ENCODE results near the gene CIT.

Gene CIT

DNA sequence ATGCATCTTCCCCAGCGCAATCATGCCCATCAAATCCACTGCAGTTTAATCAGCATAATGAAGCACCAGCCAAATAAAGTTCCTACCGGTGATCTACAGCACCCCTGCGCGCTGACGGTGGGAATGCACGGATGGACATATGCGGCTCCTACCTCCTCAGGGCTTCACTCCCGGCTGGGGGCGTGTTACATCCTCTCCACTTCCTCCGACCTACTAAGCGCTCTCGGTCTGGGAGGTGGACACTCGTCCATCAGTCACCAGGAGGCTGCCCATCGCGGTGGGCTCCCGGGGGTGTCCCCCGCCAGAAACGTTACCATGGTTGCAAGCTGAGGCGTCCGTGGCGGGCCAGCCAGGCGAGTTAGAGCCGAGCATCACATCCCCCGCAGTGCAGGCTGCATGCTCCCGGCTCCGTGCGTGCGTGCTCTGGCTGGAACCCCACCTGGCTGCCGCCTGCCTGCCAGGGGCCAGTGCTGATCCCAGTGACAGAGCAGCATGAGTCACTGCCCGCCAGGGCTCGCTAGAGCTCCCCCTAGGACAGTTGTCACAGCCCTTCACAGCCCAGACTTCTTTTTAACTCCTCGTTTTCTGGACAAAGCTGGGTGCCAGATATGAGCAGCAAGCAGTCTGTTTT, 73.0 kb downstream of the CIT start:
- DNase-seq (ENCODE audit: low read depth), result no peak

DNA sequence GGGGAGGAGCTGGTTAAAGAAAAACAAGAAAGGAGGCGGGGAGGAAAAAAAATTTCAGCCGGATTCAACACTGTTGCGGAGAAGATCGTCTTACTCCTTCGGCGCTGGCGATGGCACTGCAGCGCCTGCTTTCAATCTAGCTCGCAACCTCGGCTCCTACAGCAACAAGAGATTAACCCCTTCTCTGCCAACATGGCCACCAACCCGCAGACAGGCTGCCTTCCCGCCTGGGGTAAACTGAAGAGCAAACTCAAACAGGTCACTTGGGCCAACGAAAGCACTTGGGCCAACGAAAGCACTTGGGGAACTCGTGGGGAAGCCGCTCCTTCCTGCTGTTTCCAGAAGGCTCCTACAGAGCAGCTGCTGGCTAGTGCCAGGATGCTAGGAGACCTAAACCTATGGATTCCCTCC, 73.7 kb downstream of the CIT start:
- DNase-seq (ENCODE audit: low read depth), result no peak

DNA sequence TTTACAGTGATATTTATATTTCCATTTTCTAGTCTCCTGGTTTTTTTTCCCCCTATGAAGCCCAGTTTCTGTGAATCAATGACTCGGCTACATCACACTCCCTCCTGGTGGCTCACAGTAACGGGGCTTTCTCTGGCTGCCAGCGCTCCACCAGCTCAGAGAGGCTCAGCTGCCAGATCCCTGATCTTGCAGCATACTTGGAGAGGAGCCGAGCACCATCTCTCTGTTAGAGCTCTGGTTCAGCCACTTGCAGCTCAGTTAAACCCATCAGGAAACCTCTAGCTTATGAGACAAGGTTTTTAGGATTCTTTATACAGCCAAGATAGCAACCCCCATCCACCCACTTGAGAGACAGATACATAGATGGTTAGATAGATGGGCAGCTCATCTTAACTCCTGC, 74.6 kb downstream of the CIT start:
- DNase-seq (ENCODE audit: low read depth), result no peak

DNA sequence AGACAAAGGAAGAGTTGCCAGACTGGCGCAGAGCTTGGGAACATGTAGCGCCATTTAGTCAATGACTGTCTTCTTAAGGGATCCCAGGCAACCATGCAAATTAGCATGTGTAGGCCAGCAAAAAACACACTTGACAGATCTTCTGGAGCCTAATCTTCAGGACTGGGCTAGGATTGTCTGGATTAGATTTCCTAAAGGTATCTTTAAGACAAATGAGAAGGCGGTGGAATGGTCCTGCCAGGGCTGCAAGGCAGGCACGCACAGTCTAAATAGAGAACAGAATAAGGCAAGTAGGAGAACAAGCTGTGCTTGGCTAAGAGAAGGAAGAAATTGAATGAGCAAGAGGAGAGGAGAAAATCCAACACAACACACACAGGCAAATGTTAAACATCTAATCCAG, 80.0 kb downstream of the CIT start:
- DNase-seq (ENCODE audit: low read depth), result no peak

DNA sequence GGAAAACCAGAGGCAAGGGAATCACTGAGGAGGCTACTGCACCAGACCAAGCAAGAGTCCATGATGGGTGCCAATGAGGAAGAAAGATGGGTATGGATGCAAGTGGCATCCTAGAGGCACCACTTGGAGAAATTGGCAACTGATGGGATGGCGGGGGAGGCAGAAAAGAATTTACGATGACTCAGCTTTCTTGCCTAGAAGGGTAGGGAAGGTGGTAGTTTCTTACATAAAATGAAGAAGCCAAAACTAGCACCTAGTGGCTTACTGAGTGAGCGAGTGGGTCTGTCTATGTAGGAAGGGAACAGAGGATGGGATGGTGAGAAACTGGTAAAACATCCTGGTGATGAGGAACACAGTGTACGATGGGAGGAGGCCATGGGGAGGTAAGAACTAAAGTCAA, 80.8 kb downstream of the CIT start:
- DNase-seq (ENCODE audit: low read depth), result no peak

DNA sequence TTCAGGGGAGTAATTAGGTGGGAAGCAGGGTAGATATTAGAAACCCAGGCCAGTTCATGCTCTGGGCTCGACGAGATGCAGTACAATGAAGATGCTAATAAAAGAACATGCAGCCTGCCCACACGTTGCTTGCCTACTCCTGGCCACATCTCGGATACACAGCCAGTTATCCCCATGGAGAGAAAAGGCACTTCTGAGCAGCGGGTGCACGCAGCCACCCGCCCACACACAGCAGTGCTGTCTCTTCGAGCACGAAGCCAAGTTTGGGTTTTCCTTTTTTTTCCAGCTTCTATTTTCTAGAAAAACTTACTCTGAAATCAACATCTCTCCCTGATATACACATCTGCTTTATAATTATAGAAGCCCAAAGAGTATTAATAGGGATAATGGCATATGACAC, 85.7 kb downstream of the CIT start:
- no peak for DNase-seq (ENCODE audit: low read depth)

DNA sequence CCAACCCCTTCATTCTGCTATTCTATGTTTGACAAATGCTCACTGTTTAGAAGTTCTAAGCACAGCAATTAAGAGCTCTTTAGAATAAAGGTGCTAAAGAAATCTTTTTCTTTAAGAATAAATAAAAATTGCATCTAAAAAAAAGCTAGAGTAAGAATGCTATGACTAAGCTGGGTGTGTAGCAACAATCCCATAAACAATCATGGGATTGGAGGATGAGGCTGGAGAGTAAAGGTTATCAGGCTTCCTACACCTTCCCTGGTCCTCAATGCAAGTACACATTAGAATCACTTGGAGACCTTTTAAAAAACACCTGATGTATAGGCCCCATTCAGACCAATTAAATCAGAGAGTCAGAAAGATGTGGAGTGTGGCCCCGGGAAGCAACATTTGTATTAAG, 88.3 kb downstream of the CIT start:
- no peak for DNase-seq (ENCODE audit: low read depth)

DNA sequence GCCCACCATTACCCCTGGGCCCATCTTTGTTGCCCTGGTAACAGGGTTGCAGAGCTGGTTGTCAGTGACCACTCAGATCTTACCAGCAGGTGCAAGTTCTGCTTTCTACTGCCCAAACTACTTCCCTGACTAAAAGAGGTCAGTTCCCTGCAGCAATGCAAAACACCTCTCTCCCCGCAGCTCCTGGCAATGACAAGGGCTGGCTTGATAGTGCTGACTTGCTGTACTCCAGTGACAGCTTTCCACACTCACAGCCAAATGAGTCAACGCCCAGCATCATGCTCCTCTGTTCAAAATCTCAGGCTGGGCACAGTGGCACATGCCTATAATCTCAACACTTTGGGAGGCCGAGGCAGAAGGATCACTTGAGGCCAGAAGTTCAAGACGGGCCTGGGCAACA, 90.6 kb downstream of the CIT start:
- no peak for DNase-seq (ENCODE audit: low read depth)

DNA sequence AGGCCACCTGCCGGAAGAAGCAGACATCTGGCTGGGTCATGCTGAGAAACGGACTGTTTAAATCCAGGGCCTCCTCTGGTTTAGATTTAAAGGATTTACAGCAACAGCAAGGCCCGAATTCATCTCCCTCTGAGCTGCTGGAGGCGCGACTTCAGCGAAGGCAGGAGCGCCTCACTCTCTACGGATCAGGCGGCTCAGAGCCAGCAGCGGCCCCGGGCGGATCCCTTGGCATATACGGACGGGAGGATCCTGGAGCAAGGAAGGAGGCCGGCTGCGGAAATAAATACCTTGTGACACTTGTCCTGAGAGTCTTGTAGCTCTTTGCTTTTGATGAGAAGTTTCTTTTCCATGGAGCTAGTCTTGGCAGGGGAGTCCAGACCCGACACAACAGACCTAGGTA, 92.4 kb downstream of the CIT start:
- DNase-seq (ENCODE audit: low read depth), result no peak

DNA sequence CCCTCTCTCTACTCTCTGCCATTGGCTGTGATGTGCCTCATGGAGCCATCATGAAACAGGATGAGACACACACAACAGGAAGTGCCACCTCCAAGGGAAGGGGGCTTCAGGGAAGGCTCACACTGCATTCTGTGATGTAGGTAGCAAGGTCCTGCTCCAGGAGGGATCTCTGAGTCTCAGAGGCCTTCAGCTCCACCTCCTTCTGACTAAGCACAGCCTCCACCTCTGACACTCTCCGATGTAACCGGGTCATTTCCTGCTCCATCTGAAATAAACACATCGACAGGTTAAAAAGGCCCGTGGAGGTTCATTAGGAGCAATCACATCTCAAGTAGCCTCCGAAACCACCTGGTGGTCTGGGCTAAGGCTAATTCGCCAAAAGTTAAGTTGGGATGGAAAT, 93.3 kb downstream of the CIT start:
- DNase-seq (ENCODE audit: low read depth), result no peak

DNA sequence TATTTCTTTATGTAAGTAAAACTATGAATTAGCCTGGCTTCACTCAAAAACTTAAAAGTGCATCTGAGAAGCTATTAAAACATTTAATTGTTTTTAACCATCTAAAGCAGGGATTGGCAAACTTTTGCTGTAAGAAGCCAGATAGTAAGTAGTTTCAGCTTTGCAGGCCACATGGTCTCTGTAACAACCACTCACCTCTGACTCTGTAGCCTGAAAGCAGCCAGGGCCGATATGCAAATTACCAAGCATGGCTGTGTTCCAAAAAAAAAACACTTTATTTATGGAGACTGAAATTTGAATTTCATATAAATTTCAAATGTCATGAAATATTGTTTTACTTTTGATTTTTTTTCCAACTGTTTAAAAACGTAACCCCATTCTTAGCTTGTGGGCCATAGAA, 95.3 kb downstream of the CIT start:
- DNase-seq (ENCODE audit: low read depth), result no peak

DNA sequence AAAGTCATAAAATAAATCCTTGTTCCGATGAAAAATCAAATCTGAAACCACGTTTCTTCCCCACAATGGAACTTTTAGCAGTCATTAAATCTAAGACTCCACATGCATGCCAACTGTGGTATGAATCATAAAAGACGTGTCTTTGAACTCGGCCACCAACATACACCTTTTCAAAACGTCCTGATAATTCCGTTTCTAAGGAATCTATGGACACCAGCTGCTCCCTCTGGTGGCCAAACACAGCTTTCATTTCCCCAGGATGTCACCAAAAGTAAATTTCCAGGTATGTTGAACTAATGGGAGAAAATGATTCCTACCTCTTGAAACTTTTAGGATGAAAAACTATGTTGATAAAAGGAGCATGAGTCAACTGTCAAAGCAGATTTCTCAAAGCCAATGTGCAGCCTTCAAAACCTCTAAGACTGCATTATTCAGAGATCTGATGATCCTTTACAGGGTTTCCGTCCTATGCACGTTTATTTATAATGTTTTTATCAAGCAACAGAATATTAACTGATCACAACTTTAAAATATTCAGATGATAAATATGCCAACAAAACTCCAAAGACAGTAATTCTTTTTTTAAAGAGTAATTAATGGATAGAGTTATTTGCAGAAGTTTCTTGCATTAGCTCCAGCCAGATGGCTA, 96.2 kb downstream of the CIT start:
- no peak for DNase-seq (ENCODE audit: low read depth)

DNA sequence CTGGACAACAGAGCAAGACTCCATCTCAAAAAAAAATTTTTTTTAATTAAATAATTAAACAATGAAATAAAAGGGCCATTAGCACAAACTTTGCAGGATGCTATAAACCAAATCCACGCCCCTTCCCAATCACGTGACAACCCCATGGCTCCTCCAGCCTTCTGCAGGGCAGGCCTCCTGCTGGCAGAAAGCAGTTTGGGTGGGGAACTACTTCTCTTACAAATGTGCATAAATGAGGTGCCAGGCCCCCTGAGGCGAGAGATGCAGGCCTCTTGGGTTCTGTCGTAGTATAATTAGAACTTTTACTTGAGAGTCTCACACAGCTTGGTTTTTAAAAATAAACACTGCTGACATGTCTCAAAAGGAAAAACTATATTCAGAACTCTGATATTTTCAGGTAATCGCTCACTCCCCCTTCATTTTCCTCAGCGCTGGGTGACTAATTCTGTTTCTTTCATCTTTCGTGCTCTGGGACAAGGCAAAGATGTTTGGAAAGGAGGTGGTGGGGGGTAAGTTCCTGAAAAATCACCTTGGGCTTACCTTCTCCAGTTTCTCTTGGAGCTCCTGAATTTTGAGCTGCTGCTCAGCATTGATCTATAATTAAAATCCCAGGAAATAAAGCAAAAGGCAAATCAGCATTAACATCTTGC, 101.7 kb downstream of the CIT start:
- no peak for DNase-seq (ENCODE audit: low read depth)

DNA sequence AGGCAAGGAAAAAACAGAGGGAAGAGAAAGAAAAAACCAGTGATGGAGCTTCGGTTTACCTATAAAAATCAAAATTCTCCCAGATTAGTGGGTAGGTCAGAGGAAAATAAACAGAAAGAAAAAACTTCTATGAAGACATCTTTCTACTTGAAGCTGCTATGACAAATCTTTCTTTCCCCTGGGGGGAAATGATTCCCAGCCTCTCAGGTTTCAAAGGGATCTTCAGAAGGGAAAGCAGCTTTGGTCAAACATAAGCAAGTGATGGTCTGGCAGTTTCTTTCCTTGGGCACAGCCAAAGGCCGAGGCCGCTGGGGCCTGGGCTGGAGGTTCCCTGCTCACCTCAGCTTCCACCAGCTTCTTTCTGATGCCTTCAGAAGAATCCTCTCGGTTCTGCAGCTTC, 104.7 kb downstream of the CIT start:
- no peak for DNase-seq (ENCODE audit: low read depth)

DNA sequence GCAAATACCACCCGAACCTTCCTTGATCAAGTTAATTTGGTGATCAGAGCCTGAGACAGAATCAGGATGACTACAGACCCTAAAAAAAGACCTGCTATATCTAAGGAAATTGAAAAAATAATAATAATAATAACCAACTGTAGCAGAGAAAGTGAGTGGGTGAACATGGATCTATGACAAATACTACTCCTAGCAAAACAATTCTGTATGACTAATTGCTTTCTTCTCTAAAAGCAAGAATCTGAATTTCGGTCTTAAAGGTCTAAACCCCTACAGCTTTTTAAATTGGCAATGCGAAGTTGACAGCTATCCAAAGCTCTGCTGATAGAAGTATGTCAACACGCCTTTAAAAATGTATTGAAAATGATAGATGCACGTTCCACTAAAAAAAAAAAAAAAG, 107.0 kb downstream of the CIT start:
- no peak for DNase-seq (ENCODE audit: low read depth)

DNA sequence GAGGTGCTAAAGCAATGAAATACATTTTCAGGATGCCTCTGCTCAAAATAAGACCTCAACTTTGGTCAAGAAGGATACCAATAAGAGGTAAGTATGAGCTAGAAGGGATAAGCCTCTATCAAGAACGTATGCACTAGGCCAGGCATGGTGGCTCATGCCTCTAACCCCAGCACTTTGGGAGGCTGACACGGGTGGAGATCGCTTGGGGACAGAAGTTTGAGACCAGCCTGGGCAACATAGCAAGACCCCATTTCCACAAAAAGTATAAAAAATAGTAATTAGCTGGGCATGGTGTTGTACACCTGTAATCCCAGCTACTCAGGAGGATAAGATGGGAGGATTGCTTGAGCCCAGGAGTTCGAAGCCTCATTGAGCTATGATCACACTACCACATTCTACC, 114.5 kb downstream of the CIT start:
- no peak for DNase-seq (ENCODE audit: low read depth)

DNA sequence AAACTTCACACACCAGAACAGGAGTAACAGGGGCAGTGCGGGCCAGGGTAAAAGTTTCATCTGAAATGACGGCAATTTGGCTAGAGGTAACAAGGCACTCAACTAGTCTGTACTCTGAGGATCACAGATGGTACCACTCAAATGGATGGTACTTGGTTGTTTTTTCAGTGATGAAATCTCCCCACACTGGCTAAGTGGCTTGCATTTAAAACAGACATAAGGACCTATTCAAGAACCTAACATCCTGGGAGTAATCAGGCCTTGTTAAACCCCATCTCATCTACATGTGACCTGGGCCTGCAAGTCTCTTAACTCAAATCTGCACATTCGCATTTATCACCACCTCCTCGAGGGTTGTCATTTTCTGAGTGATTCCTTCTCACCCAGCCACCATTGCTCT, 118.4 kb downstream of the CIT start:
- no peak for DNase-seq (ENCODE audit: low read depth)

DNA sequence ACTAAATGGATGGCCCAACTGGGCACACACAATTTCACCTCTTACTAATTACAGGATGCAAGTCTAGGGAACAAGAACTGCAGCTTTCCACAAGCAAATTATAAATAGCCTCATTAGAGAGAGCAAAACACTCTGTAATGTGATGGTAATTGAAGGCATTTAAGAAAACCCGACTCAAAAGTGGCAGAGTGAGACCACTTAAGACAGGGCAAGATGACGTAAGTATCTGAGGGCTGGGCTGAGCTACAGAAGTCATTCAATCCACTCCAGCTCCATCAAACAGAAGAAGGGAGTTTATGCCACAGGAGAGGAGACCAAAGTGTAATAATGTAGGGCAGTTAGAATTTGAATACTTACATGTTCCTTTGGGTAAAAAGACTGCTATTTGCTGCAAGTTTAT, 118.9 kb downstream of the CIT start:
- no peak for DNase-seq (ENCODE audit: low read depth)

DNA sequence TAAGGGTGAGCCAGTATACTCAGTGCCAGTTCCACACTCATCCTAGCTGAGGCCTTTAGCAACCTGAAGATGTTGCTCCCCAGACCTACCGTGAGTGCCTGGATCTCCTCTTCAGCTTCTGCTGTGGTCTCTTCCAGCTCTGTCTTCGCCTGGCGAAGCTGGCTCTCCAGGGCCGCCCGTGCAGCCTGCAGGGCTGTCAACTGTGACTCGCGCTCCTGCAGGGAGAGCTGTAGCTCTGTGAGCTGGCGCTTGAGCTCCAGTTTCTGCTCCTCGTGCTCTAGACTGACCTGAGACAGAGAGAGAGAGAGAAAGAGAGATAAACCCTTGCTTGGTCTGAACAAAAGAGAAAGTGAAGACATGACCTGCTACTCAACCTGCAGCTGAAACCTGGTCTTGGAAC, 125.2 kb downstream of the CIT start:
- DNase-seq (ENCODE audit: low read depth), result no peak

DNA sequence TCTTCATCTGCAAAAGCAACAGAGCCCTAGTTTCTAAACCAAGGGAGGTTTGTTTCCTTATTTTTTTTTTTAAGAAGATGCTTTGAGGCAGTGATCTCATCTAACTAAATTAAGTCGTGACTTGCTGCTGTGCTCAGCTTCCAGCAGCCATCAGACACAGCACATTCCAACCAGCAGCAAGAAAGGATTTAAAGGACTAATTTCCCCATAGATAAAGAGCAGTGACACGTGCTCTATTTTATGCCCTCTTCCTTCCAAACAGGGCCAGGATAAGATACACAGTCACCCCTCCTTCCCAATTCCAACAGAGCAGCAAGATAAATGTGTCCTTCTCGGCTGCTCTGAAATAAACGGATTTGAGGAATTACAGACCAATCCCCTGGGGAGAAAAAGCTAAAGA, 127.5 kb downstream of the CIT start:
- no peak for DNase-seq (ENCODE audit: low read depth)

DNA sequence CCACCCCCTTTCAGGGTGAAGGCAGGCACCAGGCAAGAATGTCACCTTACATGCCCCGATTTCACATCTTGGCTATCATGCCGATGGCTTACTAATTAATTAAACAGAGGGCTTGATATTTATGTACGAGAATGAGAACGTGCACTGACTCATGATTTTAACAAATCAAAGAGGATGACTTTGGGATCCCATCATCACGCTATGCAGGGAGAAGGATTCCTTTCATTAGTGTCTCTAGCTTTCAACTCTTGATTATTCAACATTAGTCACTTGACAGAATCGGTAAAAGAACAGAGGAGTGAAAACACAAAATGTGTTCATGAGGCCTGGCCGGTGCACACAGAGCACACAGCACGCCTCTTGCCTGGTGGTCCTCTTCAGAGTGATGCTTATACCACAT, 128.6 kb downstream of the CIT start:
- DNase-seq (ENCODE audit: low read depth), result no peak

DNA sequence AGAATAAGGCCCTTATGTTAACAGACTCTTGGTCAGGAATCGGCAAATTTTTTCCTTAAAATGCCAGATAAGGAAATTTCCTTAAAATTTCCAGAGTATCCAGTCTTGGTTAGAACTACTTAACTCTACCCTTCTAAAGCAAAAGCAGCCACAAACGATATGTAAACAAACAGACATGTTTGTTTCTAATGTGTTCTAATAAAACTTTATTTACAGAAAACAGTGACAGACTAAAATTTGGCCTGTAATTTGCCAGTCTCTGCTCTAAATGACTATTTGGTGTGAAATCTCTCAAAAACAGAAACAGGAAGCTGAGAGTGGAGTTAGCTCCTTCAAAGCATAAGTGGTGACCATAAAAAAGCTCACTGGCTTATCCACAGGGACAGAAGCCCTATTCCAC, 131.0 kb downstream of the CIT start:
- DNase-seq (ENCODE audit: low read depth), result no peak

DNA sequence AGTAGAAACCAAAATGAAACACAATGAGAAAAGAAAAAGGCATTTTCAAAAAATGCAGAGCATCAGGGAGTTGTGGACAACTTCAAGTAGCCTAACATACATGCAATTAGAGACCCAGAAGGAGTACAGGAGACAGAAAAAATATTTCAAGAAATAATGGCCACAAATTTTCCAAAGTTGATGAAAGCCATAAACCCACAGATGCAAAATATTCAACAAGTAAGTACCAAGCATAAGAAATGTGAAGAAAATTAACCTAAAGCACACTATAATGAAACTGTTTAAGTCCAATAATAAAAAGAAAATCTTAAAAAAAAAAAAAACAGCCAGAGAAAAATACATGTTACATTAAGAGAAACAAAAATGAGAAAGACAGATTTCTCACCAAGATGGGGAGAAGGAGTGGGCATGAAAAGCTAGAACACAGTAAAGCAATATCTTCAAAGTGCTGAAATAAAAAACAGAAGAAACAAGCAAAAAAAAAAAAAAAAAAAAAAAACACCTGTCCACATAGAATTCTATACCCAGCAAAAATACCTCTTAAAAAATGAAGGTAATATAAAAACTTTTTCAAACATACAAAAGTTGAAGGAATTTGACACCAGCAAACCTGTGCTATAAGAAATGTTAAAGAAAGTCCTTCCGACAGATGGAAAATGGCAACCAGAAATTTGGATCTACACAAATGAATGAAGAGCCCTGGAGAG, 132.1 kb downstream of the CIT start:
- DNase-seq (ENCODE audit: low read depth), result no peak
